Erythroblast (primary cell): ENCODE measurements around the gene TTC7B.

Experiments used
- GATA1 ChIP-seq: IDR thresholded peaks from 2 replicates; pipeline ENCODE4 v1.6.1; 2011; ENCODE audit warnings: low read depth, mild to moderate bottlenecking, control low read depth, low read length, moderate library complexity
- POLR2A ChIP-seq: IDR thresholded peaks from 2 replicates; pipeline ENCODE4 v1.6.1; 2011; ENCODE audit warnings: mild to moderate bottlenecking, low read length

DNA sequence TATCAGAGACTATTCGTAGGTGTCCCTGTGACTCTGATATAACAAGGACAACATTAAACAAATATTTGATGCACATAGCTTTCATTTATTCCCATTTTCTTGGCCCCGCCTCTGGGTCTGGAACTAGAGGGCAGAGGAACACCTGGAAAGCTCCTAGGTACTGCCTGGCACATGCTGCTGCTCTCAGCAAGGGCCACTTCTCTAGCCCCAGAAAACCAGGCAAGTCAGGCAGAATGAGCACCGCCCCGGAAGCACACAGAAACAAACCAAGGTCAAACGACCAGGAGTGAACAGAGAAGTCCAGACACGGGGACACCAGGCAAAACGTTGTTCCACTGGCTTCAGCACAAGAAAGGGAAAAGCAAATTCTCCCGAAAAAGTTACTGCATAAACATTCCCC, 76.1 kb downstream of the TTC7B start:
- TF ChIP-seq POLR2A, result no peak
- TF ChIP-seq GATA1, result no peak
